ENCODE measurements around the gene GARNL3. TPM values are rescaled to one million over a fixed set of nuclear protein-coding genes. Genes with fewer than 3 reads are reported as not detected.

Gene GARNL3
- total RNA-seq, 1 donor from 2014 or later: 3.3 TPM

DNA sequence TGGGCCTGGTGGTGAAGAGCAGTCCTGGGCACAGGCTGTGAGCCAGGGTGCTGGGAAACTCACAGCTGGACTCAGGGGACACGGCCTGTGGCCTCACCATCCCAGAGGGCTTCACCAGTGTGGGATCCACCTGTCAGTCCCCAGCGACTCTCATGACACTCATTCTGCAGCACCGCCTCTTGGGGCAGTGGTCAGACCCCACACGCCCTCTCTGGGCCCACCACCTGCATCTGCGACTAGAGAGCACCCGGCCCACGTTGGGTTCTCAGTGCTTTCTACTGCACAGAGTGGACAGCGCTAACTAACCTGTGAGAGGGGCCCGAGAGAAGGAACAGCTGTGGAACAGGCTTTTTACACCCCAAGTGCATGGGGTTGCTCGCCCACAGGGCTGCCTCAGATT is 45.8 kb upstream of the GARNL3 start:
- no peak for DNase-seq (ENCODE audit: low spot score)
- TF ChIP-seq, protein P1, sequence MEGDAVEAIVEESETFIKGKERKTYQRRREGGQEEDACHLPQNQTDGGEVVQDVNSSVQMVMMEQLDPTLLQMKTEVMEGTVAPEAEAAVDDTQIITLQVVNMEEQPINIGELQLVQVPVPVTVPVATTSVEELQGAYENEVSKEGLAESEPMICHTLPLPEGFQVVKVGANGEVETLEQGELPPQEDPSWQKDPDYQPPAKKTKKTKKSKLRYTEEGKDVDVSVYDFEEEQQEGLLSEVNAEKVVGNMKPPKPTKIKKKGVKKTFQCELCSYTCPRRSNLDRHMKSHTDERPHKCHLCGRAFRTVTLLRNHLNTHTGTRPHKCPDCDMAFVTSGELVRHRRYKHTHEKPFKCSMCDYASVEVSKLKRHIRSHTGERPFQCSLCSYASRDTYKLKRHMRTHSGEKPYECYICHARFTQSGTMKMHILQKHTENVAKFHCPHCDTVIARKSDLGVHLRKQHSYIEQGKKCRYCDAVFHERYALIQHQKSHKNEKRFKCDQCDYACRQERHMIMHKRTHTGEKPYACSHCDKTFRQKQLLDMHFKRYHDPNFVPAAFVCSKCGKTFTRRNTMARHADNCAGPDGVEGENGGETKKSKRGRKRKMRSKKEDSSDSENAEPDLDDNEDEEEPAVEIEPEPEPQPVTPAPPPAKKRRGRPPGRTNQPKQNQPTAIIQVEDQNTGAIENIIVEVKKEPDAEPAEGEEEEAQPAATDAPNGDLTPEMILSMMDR (IDR thresholded peaks at IDR 0.05; ENCODE audit: unreplicated experiment): no peak
- Mint-ChIP-seq H3K27ac (ENCODE audit: unreplicated experiment) (no peak overlapping the region), H3K9me3 (ENCODE audit: unreplicated experiment) (no peaks in the 10 kb centered on the region), H3K4me1 (ENCODE audit: unreplicated experiment) (peaks cover 5% of the 10 kb centered on the region), H3K4me3 (ENCODE audit: unreplicated experiment) (no peak overlapping the region), H3K27me3 (ENCODE audit: unreplicated experiment) (peaks cover 5% of the 10 kb centered on the region), H3K36me3 (ENCODE audit: low read depth, unreplicated experiment) (peaks cover 5% of the 10 kb centered on the region)

GRCh38 chr9:127219520-127219919 is 45.1 kb upstream of the GARNL3 start:
- peaks cover 5% of the 10 kb centered on the region for H3K4me1 Mint-ChIP-seq (ENCODE audit: unreplicated experiment)
- no peak overlapping the region for H3K4me3 Mint-ChIP-seq (ENCODE audit: unreplicated experiment)
- DNase-seq (ENCODE audit: low spot score): no peak
- TF ChIP-seq, protein P1 (IDR thresholded peaks at IDR 0.05; ENCODE audit: unreplicated experiment): no peak
- H3K9me3 Mint-ChIP-seq (ENCODE audit: unreplicated experiment): no peaks in the 10 kb centered on the region
- H3K27me3 Mint-ChIP-seq (ENCODE audit: unreplicated experiment): peaks cover 8% of the 10 kb centered on the region
- no peak overlapping the region for H3K27ac Mint-ChIP-seq (ENCODE audit: unreplicated experiment)
- H3K36me3 Mint-ChIP-seq (ENCODE audit: low read depth, unreplicated experiment): peaks cover 5% of the 10 kb centered on the region

GRCh38 chr9:127221695-127222094 is 42.9 kb upstream of the GARNL3 start:
- Mint-ChIP-seq H3K27ac (ENCODE audit: unreplicated experiment) (no peak overlapping the region), H3K36me3 (ENCODE audit: low read depth, unreplicated experiment) (peaks cover 5% of the 10 kb centered on the region), H3K27me3 (ENCODE audit: unreplicated experiment) (peaks cover 17% of the 10 kb centered on the region), H3K4me3 (ENCODE audit: unreplicated experiment) (no peak overlapping the region), H3K9me3 (ENCODE audit: unreplicated experiment) (no peaks in the 10 kb centered on the region), H3K4me1 (ENCODE audit: unreplicated experiment) (peaks cover 8% of the 10 kb centered on the region)
- DNase-seq (ENCODE audit: low spot score): no peak
- TF ChIP-seq, protein P1 (IDR thresholded peaks at IDR 0.05; ENCODE audit: unreplicated experiment): no peak

DNA sequence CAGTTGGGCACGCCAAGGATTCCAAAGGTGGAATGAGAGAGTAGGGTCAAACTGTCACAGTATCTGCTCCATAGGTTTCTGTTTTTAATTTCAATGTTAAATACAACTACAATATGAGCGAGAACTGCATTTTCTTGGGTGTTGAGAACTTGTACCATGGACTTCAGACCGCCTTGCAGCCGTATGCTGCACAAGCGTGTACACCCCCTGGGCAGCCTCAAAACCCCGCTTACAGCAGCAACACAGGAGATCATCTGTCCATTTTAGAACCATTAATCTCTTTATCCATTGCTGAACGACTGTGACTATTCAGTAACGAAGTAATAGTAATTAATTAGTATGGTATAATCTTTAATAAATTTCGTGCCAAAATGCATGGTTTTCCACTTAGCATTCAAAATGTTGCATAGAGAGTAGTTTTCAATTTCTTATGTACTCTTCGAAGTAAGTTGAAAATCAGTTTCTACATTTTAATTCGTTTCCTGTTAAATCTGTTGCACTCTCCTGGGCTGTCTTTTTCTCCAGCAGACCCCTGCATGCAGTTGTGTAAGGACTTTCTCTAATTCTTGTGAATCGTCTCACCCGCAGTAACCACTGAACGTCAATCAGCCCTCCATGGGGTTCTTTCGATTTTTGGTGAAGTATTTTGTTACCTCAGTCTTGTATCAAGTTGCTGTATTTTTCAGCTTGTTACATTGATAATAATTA is 42.0 kb upstream of the GARNL3 start:
- Mint-ChIP-seq H3K36me3 (ENCODE audit: low read depth, unreplicated experiment) (peaks cover 5% of the 10 kb centered on the region), H3K27ac (ENCODE audit: unreplicated experiment) (no peak overlapping the region), H3K27me3 (ENCODE audit: unreplicated experiment) (peaks cover 17% of the 10 kb centered on the region), H3K4me3 (ENCODE audit: unreplicated experiment) (peak overlapping the region; percentile 30), H3K4me1 (ENCODE audit: unreplicated experiment) (peaks cover 8% of the 10 kb centered on the region), H3K9me3 (ENCODE audit: unreplicated experiment) (no peaks in the 10 kb centered on the region)
- TF ChIP-seq, protein P1 (IDR thresholded peaks at IDR 0.05; ENCODE audit: unreplicated experiment): no peak
- DNase-seq (ENCODE audit: low spot score): no peak

GRCh38 chr9:127223266-127223665 is 41.3 kb upstream of the GARNL3 start:
- no peaks in the 10 kb centered on the region for H3K9me3 Mint-ChIP-seq (ENCODE audit: unreplicated experiment)
- DNase-seq (ENCODE audit: low spot score): no peak
- no peak overlapping the region for H3K27ac Mint-ChIP-seq (ENCODE audit: unreplicated experiment)
- H3K4me3 Mint-ChIP-seq (ENCODE audit: unreplicated experiment): peak overlapping the region; percentile 80
- peaks cover 5% of the 10 kb centered on the region for H3K36me3 Mint-ChIP-seq (ENCODE audit: low read depth, unreplicated experiment)
- peaks cover 17% of the 10 kb centered on the region for H3K27me3 Mint-ChIP-seq (ENCODE audit: unreplicated experiment)
- peaks cover 8% of the 10 kb centered on the region for H3K4me1 Mint-ChIP-seq (ENCODE audit: unreplicated experiment)
- TF ChIP-seq, protein P1 (IDR thresholded peaks at IDR 0.05; ENCODE audit: unreplicated experiment): no peak
